Adrenal gland (tissue), 5 donors: ENCODE data around the gene FCRLA.

Experiments
- CTCF ChIP-seq, 6 experiments: fragments of 450-650 bp in 4 of 6; fragments of 200-600 bp in 2 of 6; sonication (generic) in 1 of 6; IDR thresholded peaks; 1 replicate in 5 of 6; 2 replicates in 1 of 6; pipeline versions ENCODE4 v1.5.1 to v1.8.0; 2016 to 2021; ENCODE audit warnings: antibody characterized with exemption in 6 of 6, mild to moderate bottlenecking in 2 of 6, moderate library complexity in 1 of 6
- POLR2A ChIP-seq, 2 donors: fragments of 450-650 bp; IDR thresholded peaks; one replicate each; pipeline ENCODE4 v1.6.1; 2017; ENCODE audit warnings: antibody characterized with exemption in 2 of 2, mild to moderate bottlenecking in 2 of 2, moderate library complexity in 1 of 2
- donor health status: DM: no; HTN: no; CAD: no.

DNA sequence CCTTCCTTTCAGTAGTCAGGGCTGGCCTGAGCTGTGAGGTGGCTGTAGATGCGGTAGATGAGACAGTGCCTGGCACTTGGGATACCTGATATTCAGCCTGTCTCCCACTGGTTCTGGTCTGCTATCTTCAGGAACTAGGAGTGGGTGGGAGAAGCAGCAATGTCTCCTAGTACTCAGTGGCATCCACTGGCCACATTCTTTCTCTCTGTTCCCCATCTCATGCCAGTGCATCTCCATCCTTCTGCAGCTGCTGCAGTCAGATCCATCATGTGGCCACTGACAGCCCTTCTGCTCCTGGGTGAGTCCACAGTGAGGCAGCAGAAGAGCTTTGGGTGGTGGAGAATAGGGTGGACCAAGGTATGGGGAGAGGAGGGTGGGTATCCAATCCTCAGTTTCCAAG is 15.4 kb downstream of the FCRLA start:
- TF ChIP-seq CTCF (IDR thresholded peaks at IDR 0.05) (no peak), POLR2A (IDR thresholded peaks at IDR 0.05) (no peak)
